Fibroblast of lung (primary cell): ENCODE data around the gene THRB. TPM values are rescaled to one million over a fixed set of nuclear protein-coding genes. Genes with fewer than 3 reads are reported as not detected.

Experiments used
- DNase-seq, 2 donors: peaks; one replicate each; pipeline versions ENCODE4 v3.0.0 to v3.0.0-alpha.2; 2010; ENCODE audit warnings: low read depth in 2 of 2
- H2AFZ ChIP-seq: 2 replicates; pipeline ENCODE4 v1.5.1; 2012; ENCODE audit warnings: low read length, control low read depth, inconsistent platforms
- H3K27ac ChIP-seq: 2 replicates; pipeline ENCODE4 v1.5.1; 2011; ENCODE audit warnings: low read length, control low read depth; ENCODE audit not compliant: insufficient read depth
- H3K27me3 ChIP-seq: 2 replicates; pipeline ENCODE4 v1.5.1; 2011; ENCODE audit warnings: mild to moderate bottlenecking, low read length; ENCODE audit not compliant: control insufficient read depth, insufficient read depth
- H3K36me3 ChIP-seq: 2 replicates; pipeline ENCODE4 v1.5.1; 2011; ENCODE audit warnings: low read length; ENCODE audit not compliant: control insufficient read depth, insufficient read depth
- H3K4me1 ChIP-seq: 2 replicates; pipeline ENCODE4 v1.5.1; 2011; ENCODE audit warnings: low read length; ENCODE audit not compliant: control insufficient read depth, insufficient read depth; ENCODE audit errors: extremely low read depth
- H3K4me2 ChIP-seq: 2 replicates; pipeline ENCODE4 v1.5.1; 2011; ENCODE audit warnings: low read length, control low read depth; ENCODE audit not compliant: insufficient read depth; ENCODE audit errors: extremely low read depth
- H3K4me3 ChIP-seq, 4 experiments: fragments of 200-600 bp in 1 of 4; sonication (generic) in 1 of 4; replicated peaks in 1 of 4; 2 replicates each; pipeline ENCODE4 v1.5.1; 2011 to 2016; ENCODE audit warnings: low read length in 4 of 4, low read depth in 3 of 4, mild to moderate bottlenecking in 3 of 4, control low read depth in 2 of 4, inconsistent platforms in 1 of 4, mixed read lengths in 1 of 4; ENCODE audit not compliant: insufficient read depth in 1 of 4; ENCODE audit errors: control extremely low read depth in 1 of 4
- H3K79me2 ChIP-seq: 2 replicates; pipeline ENCODE4 v1.5.1; 2012; ENCODE audit warnings: mild to moderate bottlenecking, low read length, inconsistent platforms; ENCODE audit not compliant: control insufficient read depth, insufficient read depth
- H3K9ac ChIP-seq: 2 replicates; pipeline ENCODE4 v1.5.1; 2011; ENCODE audit warnings: mild to moderate bottlenecking, low read length, control low read depth; ENCODE audit not compliant: insufficient read depth
- H3K9me3 ChIP-seq: 2 replicates; pipeline ENCODE4 v1.5.1; 2012; ENCODE audit warnings: low read depth, low read length; ENCODE audit not compliant: control insufficient read depth, insufficient read depth
- H4K20me1 ChIP-seq: 2 replicates; pipeline ENCODE4 v1.5.1; 2011; ENCODE audit warnings: low read length; ENCODE audit not compliant: control insufficient read depth, insufficient read depth; ENCODE audit errors: extremely low read depth
- EZH2 ChIP-seq: IDR thresholded peaks from 2 replicates; pipeline ENCODE4 v1.5.1; 2012; ENCODE audit warnings: low read length, control low read depth, mild to moderate bottlenecking; ENCODE audit errors: missing control alignments
- polyA plus RNA-seq, 2 donors: library from polyadenylated mRNA; depleted of rRNA in 1 of 2; stranded (reverse) in 1 of 2; unstranded in 1 of 2; fragments of >200 nt; gene quantifications; 2 replicates each; pipeline ENCODE4 v1.2.1, GENCODE V29; 2011 to 2012; ENCODE audit warnings: missing spikeins in 1 of 2
- total RNA-seq: library from RNA; depleted of rRNA; stranded (reverse); fragments of >200 nt; gene quantifications from 2 replicates; pipeline ENCODE4 v1.2.1, GENCODE V29; 2014
- TF ChIP-seq, protein P1 (sequence below), 2 donors: IDR thresholded peaks in 1 of 2; conservative IDR thresholded peaks in 1 of 2; 1 replicate in 1 of 2; 2 replicates in 1 of 2; pipeline ENCODE4 v1.5.1; 2011 to 2012; ENCODE audit warnings: low read length in 2 of 2, control low read depth in 1 of 2, inconsistent platforms in 1 of 2, low read depth in 1 of 2, mild to moderate bottlenecking in 1 of 2

The THRB gene
- total and polyA plus RNA-seq, 2 donors (not counting 1 experiment from before 2014, with no cell fraction given): 4.2 to 7.4 TPM

DNA sequence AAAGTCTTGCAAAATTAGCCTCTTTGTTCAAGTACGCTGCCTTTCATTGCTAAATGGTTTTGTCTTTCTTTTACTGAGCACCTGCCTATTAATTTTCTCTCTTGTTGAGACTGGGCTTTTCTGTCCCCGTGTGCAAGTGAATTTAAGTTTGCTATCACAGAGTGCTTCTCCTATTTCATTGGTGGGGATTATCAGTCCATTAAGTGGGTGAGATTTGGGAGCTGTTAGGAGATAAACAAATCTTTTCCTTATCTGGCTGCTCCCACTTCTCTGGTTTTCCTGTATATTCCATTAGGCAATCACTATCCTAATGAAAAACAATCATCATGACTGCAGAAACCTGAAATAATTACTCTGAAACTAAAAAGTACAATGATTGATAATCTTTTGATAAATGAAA is 295.4 kb downstream of the THRB start:
- Histone ChIP-seq H3K4me1 (peaks cover 2% of the 10 kb centered on the region), H3K79me2 (no peaks in the 10 kb centered on the region), H2AFZ (no peak overlapping the region), H3K9ac (no peak overlapping the region), H3K27ac (no peak overlapping the region), H3K9me3 (no peaks in the 10 kb centered on the region), H4K20me1 (no peaks in the 10 kb centered on the region), H3K27me3 (no peaks in the 10 kb centered on the region), H3K36me3 (no peaks in the 10 kb centered on the region), H3K4me2 (no peak overlapping the region), H3K4me3 (no peak overlapping the region)
- no peak for TF ChIP-seq EZH2
- TF ChIP-seq, protein P1, sequence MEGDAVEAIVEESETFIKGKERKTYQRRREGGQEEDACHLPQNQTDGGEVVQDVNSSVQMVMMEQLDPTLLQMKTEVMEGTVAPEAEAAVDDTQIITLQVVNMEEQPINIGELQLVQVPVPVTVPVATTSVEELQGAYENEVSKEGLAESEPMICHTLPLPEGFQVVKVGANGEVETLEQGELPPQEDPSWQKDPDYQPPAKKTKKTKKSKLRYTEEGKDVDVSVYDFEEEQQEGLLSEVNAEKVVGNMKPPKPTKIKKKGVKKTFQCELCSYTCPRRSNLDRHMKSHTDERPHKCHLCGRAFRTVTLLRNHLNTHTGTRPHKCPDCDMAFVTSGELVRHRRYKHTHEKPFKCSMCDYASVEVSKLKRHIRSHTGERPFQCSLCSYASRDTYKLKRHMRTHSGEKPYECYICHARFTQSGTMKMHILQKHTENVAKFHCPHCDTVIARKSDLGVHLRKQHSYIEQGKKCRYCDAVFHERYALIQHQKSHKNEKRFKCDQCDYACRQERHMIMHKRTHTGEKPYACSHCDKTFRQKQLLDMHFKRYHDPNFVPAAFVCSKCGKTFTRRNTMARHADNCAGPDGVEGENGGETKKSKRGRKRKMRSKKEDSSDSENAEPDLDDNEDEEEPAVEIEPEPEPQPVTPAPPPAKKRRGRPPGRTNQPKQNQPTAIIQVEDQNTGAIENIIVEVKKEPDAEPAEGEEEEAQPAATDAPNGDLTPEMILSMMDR (conservative IDR thresholded peaks at IDR 0.05 in 1 of 2, IDR thresholded peaks at IDR 0.05 in 1 of 2; ENCODE audit: low read depth in 1 of 2, low read length in 2 of 2): no peak
- no peak for DNase-seq

DNA sequence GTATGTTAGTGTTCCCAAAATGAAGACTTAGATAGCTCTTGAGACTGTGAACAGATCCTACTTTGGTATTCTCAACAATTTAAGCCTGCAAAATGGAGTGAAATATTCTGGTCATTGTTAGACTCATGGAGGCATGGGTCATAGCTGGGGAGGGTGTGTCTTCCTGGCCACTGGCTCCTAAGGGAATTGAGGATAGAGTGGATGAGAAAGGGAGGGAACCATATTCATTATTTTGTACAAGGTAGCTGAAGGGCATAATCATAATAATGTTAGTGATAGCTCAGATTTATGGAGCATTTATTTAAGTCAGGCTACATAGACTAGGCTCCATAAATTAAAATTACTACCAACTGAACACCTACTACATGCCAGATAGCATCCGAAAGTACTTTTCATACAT is 295.9 kb downstream of the THRB start:
- Histone ChIP-seq H4K20me1 (no peaks in the 10 kb centered on the region), H3K27ac (no peak overlapping the region), H2AFZ (no peak overlapping the region), H3K27me3 (no peaks in the 10 kb centered on the region), H3K9me3 (no peaks in the 10 kb centered on the region), H3K9ac (no peak overlapping the region), H3K4me1 (peaks cover 2% of the 10 kb centered on the region), H3K4me2 (no peak overlapping the region), H3K36me3 (no peaks in the 10 kb centered on the region), H3K79me2 (no peaks in the 10 kb centered on the region), H3K4me3 (no peak overlapping the region)
- DNase-seq: no peak
- TF ChIP-seq EZH2: no peak
- TF ChIP-seq, protein P1 (conservative IDR thresholded peaks at IDR 0.05 in 1 of 2, IDR thresholded peaks at IDR 0.05 in 1 of 2; ENCODE audit: low read depth in 1 of 2, low read length in 2 of 2): no peak

DNA sequence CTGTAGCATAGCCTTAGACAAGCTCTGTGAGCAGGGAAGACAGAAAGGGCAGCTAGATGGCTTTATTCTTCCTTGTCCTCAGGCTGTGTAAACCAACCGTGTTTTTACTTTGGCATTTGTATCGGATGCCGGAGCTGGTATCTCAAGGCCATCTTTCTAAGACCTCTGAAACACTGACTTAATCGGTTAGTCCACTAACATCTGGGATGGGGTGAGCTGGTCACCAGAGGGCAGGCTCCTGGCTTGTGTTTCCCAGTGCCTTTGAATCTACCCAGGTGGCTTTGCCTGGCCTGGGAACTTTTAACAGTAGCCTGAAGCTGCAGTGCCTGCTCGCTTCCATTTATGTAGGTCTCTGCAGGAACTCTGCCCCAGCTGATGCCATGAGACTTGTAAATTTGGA is 296.8 kb downstream of the THRB start:
- no peaks in the 10 kb centered on the region for H3K79me2 ChIP-seq
- TF ChIP-seq, protein P1 (conservative IDR thresholded peaks at IDR 0.05 in 1 of 2, IDR thresholded peaks at IDR 0.05 in 1 of 2; ENCODE audit: low read depth in 1 of 2, low read length in 2 of 2): no peak
- no peak for TF ChIP-seq EZH2
- peaks cover 2% of the 10 kb centered on the region for H3K4me1 ChIP-seq
- H4K20me1 ChIP-seq: no peaks in the 10 kb centered on the region
- H3K4me3 ChIP-seq: no peak overlapping the region
- H2AFZ ChIP-seq: no peak overlapping the region
- no peak for DNase-seq
- H3K27me3 ChIP-seq: no peaks in the 10 kb centered on the region
- H3K4me2 ChIP-seq: no peak overlapping the region
- H3K9me3 ChIP-seq: no peaks in the 10 kb centered on the region
- H3K9ac ChIP-seq: no peak overlapping the region
- H3K36me3 ChIP-seq: no peaks in the 10 kb centered on the region
- no peak overlapping the region for H3K27ac ChIP-seq
